Spleen (tissue), 11 donors: ENCODE data around the gene EFNA5. TPM values are rescaled to one million over a fixed set of nuclear protein-coding genes. Genes with fewer than 3 reads are reported as not detected.
"Not testable (repeated sequence)": the region's sequence is repeated elsewhere in the genome, so short reads cannot be mapped to it uniquely, and the experiment has no call there.

Experiments
- DNase-seq: peaks from one replicate; pipeline ENCODE4 v3.0.0-alpha.2; 2020
- H3K27ac ChIP-seq, 8 donors: fragments of 200-600 bp; sonication (generic) in 7 of 8; 1 replicate in 4 of 8; 2 replicates in 4 of 8; pipeline versions ENCODE4 v1.5.0 to v1.8.0; 2016 to 2021; ENCODE audit warnings: inconsistent platforms in 4 of 8, mild to moderate bottlenecking in 4 of 8, moderate library complexity in 1 of 8
- H3K27me3 ChIP-seq, 7 donors: fragments of 200-600 bp; sonication (generic) in 6 of 7; replicated peaks in 1 of 7; 1 replicate in 4 of 7; 2 replicates in 3 of 7; pipeline versions ENCODE4 v1.5.0 to v1.8.0; 2016 to 2021; ENCODE audit warnings: inconsistent platforms in 3 of 7, mild to moderate bottlenecking in 1 of 7
- H3K36me3 ChIP-seq, 6 donors: fragments of 200-600 bp; sonication (generic) in 5 of 6; 1 replicate in 4 of 6; 2 replicates in 2 of 6; pipeline versions ENCODE4 v1.5.0 to v1.8.0; 2016 to 2021; ENCODE audit warnings: inconsistent platforms in 2 of 6
- H3K4me1 ChIP-seq, 6 donors: fragments of 200-600 bp; sonication (generic) in 5 of 6; 1 replicate in 3 of 6; 2 replicates in 3 of 6; pipeline versions ENCODE4 v1.5.0 to v1.8.0; 2016 to 2021; ENCODE audit warnings: inconsistent platforms in 3 of 6
- H3K4me3 ChIP-seq, 8 donors: fragments of 200-600 bp; sonication (generic) in 7 of 8; 1 replicate in 4 of 8; 2 replicates in 4 of 8; pipeline versions ENCODE4 v1.5.0 to v1.8.0; 2016 to 2021; ENCODE audit warnings: inconsistent platforms in 4 of 8, mild to moderate bottlenecking in 4 of 8, moderate library complexity in 2 of 8
- H3K9me3 ChIP-seq, 8 donors: fragments of 200-600 bp; sonication (generic) in 7 of 8; 1 replicate in 4 of 8; 2 replicates in 4 of 8; pipeline versions ENCODE4 v1.5.0 to v1.8.0; 2016 to 2021; ENCODE audit warnings: inconsistent platforms in 4 of 8
- POLR2A ChIP-seq, 3 donors: fragments of 450-650 bp; IDR thresholded peaks; one replicate each; pipeline ENCODE4 v1.5.1; 2017; ENCODE audit warnings: antibody characterized with exemption in 3 of 3, mild to moderate bottlenecking in 1 of 3
- POLR2AphosphoS5 ChIP-seq, 3 donors: sonication (generic); formaldehyde crosslinking; IDR thresholded peaks; one replicate each; pipeline ENCODE4 v1.5.1; 2017; ENCODE audit warnings: antibody characterized with exemption in 3 of 3
- WGBS, 5 donors: extraction: QIAGEN DNeasy Blood & Tissue Kit in 3 of 5; methylation state at CpG; one replicate each; pipeline versions ENCODE4 v1.1.5 to v1.1.7; 2013 to 2018; 5-methylcytosine and 5-hydroxymethylcytosine counted together
- intact Hi-C: fragments of 100-400 bp; cut with DNase I; formaldehyde crosslinking; loops from one replicate; pipeline ENCODE4 v1.15.0; 2023; ENCODE audit warnings: low total_unique reads
- polyA plus RNA-seq, 3 donors: library from polyadenylated mRNA; stranded (reverse); fragments of 200-250 nt; gene quantifications; one replicate each; pipeline ENCODE4 v1.2.1, GENCODE V29; 2013
- total RNA-seq, 7 donors: library from RNA; depleted of rRNA in 3 of 7; stranded (reverse); fragments of >200 nt in 3 of 7; fragmentation: NEBNext Ultra II Directional in 4 of 7; extraction: Animal tissue kit (Norgen Biotek cat#: 25700) in 4 of 7; gene quantifications; one replicate each; pipeline versions ENCODE4 v1.1.0 to v1.2.1, GENCODE V29; 2016 to 2021
- TF ChIP-seq, protein P1 (sequence below), 11 experiments: fragments of 200-600 bp in 7 of 11; fragments of 450-650 bp in 4 of 11; sonication (generic) in 4 of 11; IDR thresholded peaks in 8 of 11; conservative IDR thresholded peaks in 3 of 11; 1 replicate in 7 of 11; 2 replicates in 4 of 11; pipeline versions ENCODE4 v1.4.0 to v1.8.0; 2016 to 2021; ENCODE audit warnings: antibody characterized with exemption in 11 of 11, inconsistent platforms in 4 of 11, mild to moderate bottlenecking in 1 of 11
- donor health status: healthy with polysubstance abuse.
- donor health status: DM: no; HTN: no; CAD: no; lungs with moderate emphysema.
- donor health status: DM: no; HTN: no; CAD: no.
- donor health status: Bipolar disorder and iron deficiency.
- donor health status: healthy.
- donor health status: DM: no; HTN: no; CAD: no.
- donor health status: DM: yes; HTN: yes; CAD: no.

EFNA5 gene
- total and polyA plus RNA-seq, 10 donors, result 0.33 to 29.0 (median 12.2) TPM

GRCh38 chr5:107456281-107456715, 214.4 kb downstream of the EFNA5 start:
- no peak for DNase-seq
- Histone ChIP-seq H3K4me1 (peaks cover 0 to 4% (median 0%) of the 10 kb centered on the region in 6 donors), H3K36me3 (no peaks in the 10 kb centered on the region), H3K27ac (peak overlapping the region in 1 of 8 donors; percentile 19), H3K9me3 (peaks cover 0 to 4% (median 0%) of the 10 kb centered on the region in 8 donors), H3K27me3 (no peaks in the 10 kb centered on the region), H3K4me3 (no peak overlapping the region)
- intact Hi-C loops, result no loop called here
- TF ChIP-seq POLR2AphosphoS5 (IDR thresholded peaks at IDR 0.05) (no peak), POLR2A (IDR thresholded peaks at IDR 0.05) (no peak)
- TF ChIP-seq, protein P1, sequence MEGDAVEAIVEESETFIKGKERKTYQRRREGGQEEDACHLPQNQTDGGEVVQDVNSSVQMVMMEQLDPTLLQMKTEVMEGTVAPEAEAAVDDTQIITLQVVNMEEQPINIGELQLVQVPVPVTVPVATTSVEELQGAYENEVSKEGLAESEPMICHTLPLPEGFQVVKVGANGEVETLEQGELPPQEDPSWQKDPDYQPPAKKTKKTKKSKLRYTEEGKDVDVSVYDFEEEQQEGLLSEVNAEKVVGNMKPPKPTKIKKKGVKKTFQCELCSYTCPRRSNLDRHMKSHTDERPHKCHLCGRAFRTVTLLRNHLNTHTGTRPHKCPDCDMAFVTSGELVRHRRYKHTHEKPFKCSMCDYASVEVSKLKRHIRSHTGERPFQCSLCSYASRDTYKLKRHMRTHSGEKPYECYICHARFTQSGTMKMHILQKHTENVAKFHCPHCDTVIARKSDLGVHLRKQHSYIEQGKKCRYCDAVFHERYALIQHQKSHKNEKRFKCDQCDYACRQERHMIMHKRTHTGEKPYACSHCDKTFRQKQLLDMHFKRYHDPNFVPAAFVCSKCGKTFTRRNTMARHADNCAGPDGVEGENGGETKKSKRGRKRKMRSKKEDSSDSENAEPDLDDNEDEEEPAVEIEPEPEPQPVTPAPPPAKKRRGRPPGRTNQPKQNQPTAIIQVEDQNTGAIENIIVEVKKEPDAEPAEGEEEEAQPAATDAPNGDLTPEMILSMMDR (IDR thresholded peaks at IDR 0.05 in 8 of 11, conservative IDR thresholded peaks at IDR 0.05 in 3 of 11), result no peak

DNA sequence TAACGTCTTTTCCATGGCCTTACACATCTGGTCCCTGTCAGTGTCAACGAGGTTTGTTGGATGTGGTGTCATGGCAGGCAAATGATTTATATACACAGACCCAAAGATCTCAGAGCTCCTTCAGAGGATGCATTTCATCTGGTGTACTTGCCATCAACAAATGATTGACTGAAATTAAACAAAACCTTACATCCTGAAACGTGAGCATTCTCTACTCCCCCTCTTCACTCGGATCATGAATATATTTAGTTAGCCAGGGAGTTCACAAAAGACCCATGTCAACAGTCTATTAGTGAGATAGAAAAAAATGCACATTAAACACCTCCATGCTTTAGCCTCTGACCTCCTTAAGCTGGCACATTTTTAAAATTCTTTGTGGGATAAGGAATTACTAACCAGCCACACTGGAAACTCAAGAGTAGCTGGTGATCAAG, 215.6 kb downstream of the EFNA5 start:
- no peak for DNase-seq
- peaks cover 0 to 4% (median 0%) of the 10 kb centered on the region in 6 donors for H3K4me1 ChIP-seq
- no peaks in the 10 kb centered on the region for H3K36me3 ChIP-seq
- H3K4me3 ChIP-seq, result no peak overlapping the region
- TF ChIP-seq, protein P1 (IDR thresholded peaks at IDR 0.05 in 8 of 11, conservative IDR thresholded peaks at IDR 0.05 in 3 of 11), result no peak
- 55 to 79% (median 67%) methylated on average over 4 of the region's 4 CpGs for WGBS, 5 donors
- peaks cover 0 to 4% (median 0%) of the 10 kb centered on the region in 8 donors for H3K9me3 ChIP-seq
- H3K27me3 ChIP-seq, result no peaks in the 10 kb centered on the region
- H3K27ac ChIP-seq, result no peak overlapping the region
- intact Hi-C loops, result no loop called here

DNA sequence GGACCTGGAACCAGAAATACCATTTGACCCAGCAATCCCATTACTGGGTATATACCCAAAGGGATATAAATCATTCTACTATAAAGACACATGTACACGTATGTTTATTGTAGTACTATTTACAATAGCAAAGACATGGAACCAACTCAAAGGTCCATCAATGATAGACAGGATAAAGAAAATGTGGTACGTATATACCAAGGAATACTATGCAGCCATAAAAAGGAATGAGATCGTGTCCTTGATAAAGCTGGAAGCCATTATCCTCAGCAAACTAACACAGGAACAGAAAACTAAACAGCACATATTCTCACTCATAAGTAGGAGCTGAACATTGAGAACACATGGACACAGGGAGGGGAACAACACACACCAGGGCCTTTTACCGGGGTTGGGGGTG, 218.9 kb downstream of the EFNA5 start:
- DNase-seq, H3K9me3 ChIP-seq: not testable (repeated sequence)
- WGBS, 5 donors, result 93 to 97% (median 96%) methylated on average over 4 of the region's 4 CpGs

DNA sequence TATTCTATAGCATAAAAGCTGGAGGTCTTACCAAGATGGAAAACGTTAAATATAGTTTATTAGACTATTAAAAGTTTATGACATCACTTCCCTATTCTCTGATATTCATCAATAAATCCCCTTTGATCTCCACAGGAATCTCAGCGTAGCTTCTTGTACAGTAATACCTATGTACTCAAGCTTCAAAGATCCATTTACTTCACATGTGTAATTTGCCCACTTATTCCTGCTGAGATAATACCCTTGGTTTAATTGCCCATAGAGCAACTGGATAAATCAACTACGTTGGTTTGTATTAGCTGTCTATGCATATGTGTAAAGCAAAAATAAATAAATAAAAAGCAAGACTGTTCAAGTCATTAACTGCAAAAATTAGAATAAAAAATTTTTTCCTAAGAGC, 219.7 kb downstream of the EFNA5 start:
- DNase-seq, result no peak
- intact Hi-C loops, result no loop called here
- WGBS, 5 donors, result 75 to 88% (median 80%) methylated on average over 3 of the region's 3 CpGs
- Histone ChIP-seq H3K4me3 (no peak overlapping the region), H3K4me1 (no peaks in the 10 kb centered on the region), H3K36me3 (no peaks in the 10 kb centered on the region), H3K27ac (no peak overlapping the region), H3K9me3 (peaks cover 0 to 4% (median 0%) of the 10 kb centered on the region in 8 donors), H3K27me3 (no peaks in the 10 kb centered on the region)
- TF ChIP-seq POLR2A (IDR thresholded peaks at IDR 0.05), result no peak
- TF ChIP-seq POLR2AphosphoS5 (IDR thresholded peaks at IDR 0.05), result no peak
- TF ChIP-seq, protein P1 (IDR thresholded peaks at IDR 0.05 in 8 of 11, conservative IDR thresholded peaks at IDR 0.05 in 3 of 11), result no peak

More for the DNA sequence above, 218.9 kb downstream of the EFNA5 start:
- intact Hi-C loops, H3K4me1 ChIP-seq, H3K4me3 ChIP-seq, H3K36me3 ChIP-seq, H3K27ac ChIP-seq, H3K27me3 ChIP-seq: not testable (repeated sequence)

DNA sequence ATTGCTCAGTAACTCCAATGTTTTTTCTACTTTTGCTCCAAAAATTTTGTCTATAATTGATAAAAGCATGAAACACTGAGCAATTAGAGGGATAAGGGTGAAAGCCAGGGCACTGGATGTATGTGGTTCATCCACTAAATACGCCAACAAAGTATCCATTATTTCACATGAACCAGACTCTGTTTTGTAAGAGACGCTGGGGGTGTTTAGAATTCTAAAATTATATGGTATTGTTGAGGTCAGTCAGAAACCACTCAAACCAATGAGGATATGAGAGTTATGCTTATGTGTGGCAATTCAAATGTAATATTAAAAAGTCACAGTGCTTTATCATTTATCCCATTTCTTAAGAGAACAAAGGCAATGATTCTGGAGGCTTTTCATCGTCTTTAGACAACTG, 220.2 kb downstream of the EFNA5 start:
- TF ChIP-seq POLR2A (IDR thresholded peaks at IDR 0.05), result no peak
- TF ChIP-seq, protein P1 (IDR thresholded peaks at IDR 0.05 in 8 of 11, conservative IDR thresholded peaks at IDR 0.05 in 3 of 11), result no peak
- no peak for TF ChIP-seq POLR2AphosphoS5 (IDR thresholded peaks at IDR 0.05)
- Histone ChIP-seq H3K27me3 (no peaks in the 10 kb centered on the region), H3K9me3 (peaks cover 0 to 4% (median 0%) of the 10 kb centered on the region in 8 donors), H3K36me3 (no peaks in the 10 kb centered on the region), H3K4me3 (no peak overlapping the region), H3K27ac (no peak overlapping the region), H3K4me1 (no peaks in the 10 kb centered on the region)
- no peak for DNase-seq
- WGBS, 5 donors, result 59 to 90% (median 87%) methylated on average over 3 of the region's 3 CpGs
- intact Hi-C loops, result no loop called here
